Measurements from ENCODE around the gene TMEM147.

TMEM147 gene

GRCh38 chr19:35549174-35549788 is 3.9 kb downstream of the TMEM147 start:
- DNase-seq = peak; percentile 23

GRCh38 chr19:35549879-35550523 is 4.6 kb downstream of the TMEM147 start:
- no peak for DNase-seq

- DNase-seq = no peak
Observed at GRCh38 chr19:35551091-35551810, 5.8 kb downstream of the TMEM147 start.

GRCh38 chr19:35552534-35553384 is 7.3 kb downstream of the TMEM147 start:
- no peak for DNase-seq

GRCh38 chr19:35553385-35554000 is 8.1 kb downstream of the TMEM147 start:
- DNase-seq = no peak

GRCh38 chr19:35554076-35554475 is 8.7 kb downstream of the TMEM147 start:
- DNase-seq = no peak

GRCh38 chr19:35555301-35556005 is 10.0 kb downstream of the TMEM147 start:
- DNase-seq = no peak

- no peak for DNase-seq
Observed at GRCh38 chr19:35556025-35556590, 10.7 kb downstream of the TMEM147 start.

- no peak for DNase-seq
Observed at GRCh38 chr19:35556846-35557538, 11.6 kb downstream of the TMEM147 start.

- DNase-seq = peak; percentile 39
Observed at GRCh38 chr19:35557539-35558399, 12.3 kb downstream of the TMEM147 start.

GRCh38 chr19:35558400-35559280 is 13.2 kb downstream of the TMEM147 start:
- DNase-seq = no peak

- no peak for DNase-seq
Observed at GRCh38 chr19:35559281-35559659, 13.8 kb downstream of the TMEM147 start.

GRCh38 chr19:35559781-35560180 is 14.4 kb downstream of the TMEM147 start:
- DNase-seq = no peak

GRCh38 chr19:35560271-35560670 is 14.8 kb downstream of the TMEM147 start:
- DNase-seq = no peak

- DNase-seq = no peak
Observed at GRCh38 chr19:35560677-35561076, 15.3 kb downstream of the TMEM147 start.

- DNase-seq = no peak
Observed at GRCh38 chr19:35561436-35561835, 16.0 kb downstream of the TMEM147 start.

GRCh38 chr19:35562336-35562735 is 16.9 kb downstream of the TMEM147 start:
- DNase-seq = no peak

- DNase-seq = no peak
Observed at GRCh38 chr19:35562776-35563175, 17.4 kb downstream of the TMEM147 start.

- no peak for DNase-seq
Observed at GRCh38 chr19:35563207-35563829, 17.9 kb downstream of the TMEM147 start, which contains the start of gene ATP4A. Gene ATP4A, minus strand, starts transcription at chr19:35563658. Its CDS starts 29 bp downstream, at chr19:35563629.
